ENCODE data around the gene HYDIN. TPM values are rescaled to one million over a fixed set of nuclear protein-coding genes. Genes with fewer than 3 reads are reported as not detected.
A peak's percentile ranks its signal among the peaks of the same experiment; 100 is the strongest.

The HYDIN gene
- total and polyA plus RNA-seq, 12 donors = 0.04 to 3.1 (median 1.8) TPM

DNA sequence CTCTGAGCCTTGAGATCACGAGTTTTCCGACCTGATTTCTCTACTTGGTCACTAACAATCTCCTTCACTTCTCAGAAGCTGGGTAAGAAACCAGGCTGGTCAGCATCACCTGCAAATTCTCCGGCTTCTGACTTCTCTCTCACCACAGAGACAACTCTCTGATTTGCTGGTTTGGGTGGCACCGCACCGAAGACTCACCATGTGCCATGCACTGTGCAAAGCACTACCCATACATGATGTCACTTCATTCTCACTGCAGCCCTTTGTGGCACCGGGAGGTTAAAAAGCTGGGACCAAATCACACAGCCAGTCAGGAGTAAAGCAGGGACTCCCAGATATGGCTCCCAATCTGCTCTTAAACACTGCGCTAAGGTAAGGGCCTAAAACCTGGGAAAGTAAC is 430.2 kb downstream of the HYDIN start:
- peaks cover 5 to 26% (median 16%) of the 10 kb centered on the region in 9 donors for H3K4me1 ChIP-seq
- H3K27ac ChIP-seq = peak overlapping the region in 3 of 10 donors; percentile 17 to 82 (median 67)
- H3K27me3 ChIP-seq = peaks cover 0 to 5% (median 0%) of the 10 kb centered on the region in 7 donors
- intact Hi-C loops (cut with DNase I) = no loop called here
- TF ChIP-seq CTCF (IDR thresholded peaks at IDR 0.05) = no peak
- H3K9me3 ChIP-seq = peaks cover 0 to 22% (median 0%) of the 10 kb centered on the region in 11 donors
- 16 to 18% methylated on average over 7 of the region's 7 CpGs for WGBS, 2 donors
- peaks cover 0 to 18% (median 0%) of the 10 kb centered on the region in 9 donors for H3K36me3 ChIP-seq
- DNase-seq = no peak
- ATAC-seq = peak in 1 of 8 donors; percentile 25
- peak overlapping the region; percentile 71 to 96 (median 82) for H3K4me3 ChIP-seq

- 92 to 95% methylated on average over 3 of the region's 3 CpGs for WGBS, 2 donors
- Histone ChIP-seq H3K9me3 (no peaks in the 10 kb centered on the region), H3K36me3 (peaks cover 0 to 18% (median 0%) of the 10 kb centered on the region in 9 donors), H3K27me3 (no peaks in the 10 kb centered on the region), H3K4me1 (peaks cover 5 to 23% (median 16%) of the 10 kb centered on the region in 9 donors), H3K4me3 (no peak overlapping the region), H3K27ac (no peak overlapping the region)
- no peak for DNase-seq
- TF ChIP-seq CTCF (IDR thresholded peaks at IDR 0.05) = no peak
- intact Hi-C loops (cut with DNase I) = no loop called here
- no peak for ATAC-seq
These were observed 434.2 kb downstream of the HYDIN start for GRCh38 chr16:70796301-70796700.

DNA sequence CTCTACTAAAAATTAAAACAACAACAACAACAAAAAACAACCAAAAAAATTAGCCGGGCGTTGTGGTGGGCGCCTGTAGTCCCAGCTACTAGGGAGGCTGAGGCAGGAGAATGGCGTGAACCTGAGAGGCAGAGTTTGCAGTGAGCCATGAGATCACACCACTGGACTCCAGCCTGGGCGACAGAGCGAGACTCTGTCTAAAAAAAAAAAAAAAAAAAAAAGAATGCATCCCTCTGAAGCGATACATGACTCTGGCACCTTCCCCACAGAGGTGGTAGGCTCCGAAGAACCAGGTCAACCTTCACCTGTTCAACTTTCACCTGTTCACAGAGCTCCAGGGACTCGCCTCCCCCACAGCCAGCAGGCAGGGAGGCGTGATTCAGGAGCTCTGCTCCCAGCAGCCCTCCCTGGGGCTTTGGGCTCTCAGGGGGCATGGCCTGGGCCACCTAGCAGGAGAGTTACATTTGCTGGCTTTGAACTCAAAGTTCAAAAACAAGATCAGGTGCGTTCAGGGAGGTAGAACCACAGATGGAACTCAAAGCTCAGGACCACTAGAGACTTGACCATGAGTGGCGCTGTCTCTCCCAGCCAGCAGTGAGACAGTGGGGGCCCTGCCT is 435.1 kb downstream of the HYDIN start:
- Histone ChIP-seq H3K4me3 (no peak overlapping the region), H3K36me3 (peaks cover 0 to 18% (median 0%) of the 10 kb centered on the region in 9 donors), H3K27ac (no peak overlapping the region), H3K27me3 (no peaks in the 10 kb centered on the region), H3K4me1 (peaks cover 4 to 18% (median 12%) of the 10 kb centered on the region in 9 donors), H3K9me3 (no peaks in the 10 kb centered on the region)
- no peak for DNase-seq
- no peak for ATAC-seq
- intact Hi-C loops (cut with DNase I) = no loop called here
- 93 to 94% methylated on average over 12 of the region's 12 CpGs for WGBS, 2 donors
- TF ChIP-seq CTCF (IDR thresholded peaks at IDR 0.05) = no peak

- Histone ChIP-seq H3K27me3 (no peaks in the 10 kb centered on the region), H3K36me3 (peaks cover 0 to 17% (median 0%) of the 10 kb centered on the region in 9 donors), H3K9me3 (no peaks in the 10 kb centered on the region), H3K4me3 (no peak overlapping the region), H3K27ac (no peak overlapping the region), H3K4me1 (peaks cover 0 to 4% (median 0%) of the 10 kb centered on the region in 9 donors)
- no peak for ATAC-seq
- WGBS, 2 donors = 85% methylated on average over 8 of the region's 8 CpGs
- no peak for TF ChIP-seq CTCF (IDR thresholded peaks at IDR 0.05)
- intact Hi-C loops (cut with DNase I) = no loop called here
- DNase-seq = no peak
These were observed 436.5 kb downstream of the HYDIN start for GRCh38 chr16:70793851-70794502.
